Stimulated activated CD4-positive, alpha-beta T cell treated with anti-CD3 and anti-CD28 coated beads, Interleukin-4, amount 100 ng/mL, for 24 hours (primary cell): ENCODE results near the gene COMMD3.
"Not testable (repeated sequence)": the region's sequence is repeated elsewhere in the genome, so short reads cannot be mapped to it uniquely, and the experiment has no call there.

Experiments used
- DNase-seq: peaks from one replicate; pipeline ENCODE4 v3.0.0-alpha.2; 2020

The COMMD3 gene

DNA sequence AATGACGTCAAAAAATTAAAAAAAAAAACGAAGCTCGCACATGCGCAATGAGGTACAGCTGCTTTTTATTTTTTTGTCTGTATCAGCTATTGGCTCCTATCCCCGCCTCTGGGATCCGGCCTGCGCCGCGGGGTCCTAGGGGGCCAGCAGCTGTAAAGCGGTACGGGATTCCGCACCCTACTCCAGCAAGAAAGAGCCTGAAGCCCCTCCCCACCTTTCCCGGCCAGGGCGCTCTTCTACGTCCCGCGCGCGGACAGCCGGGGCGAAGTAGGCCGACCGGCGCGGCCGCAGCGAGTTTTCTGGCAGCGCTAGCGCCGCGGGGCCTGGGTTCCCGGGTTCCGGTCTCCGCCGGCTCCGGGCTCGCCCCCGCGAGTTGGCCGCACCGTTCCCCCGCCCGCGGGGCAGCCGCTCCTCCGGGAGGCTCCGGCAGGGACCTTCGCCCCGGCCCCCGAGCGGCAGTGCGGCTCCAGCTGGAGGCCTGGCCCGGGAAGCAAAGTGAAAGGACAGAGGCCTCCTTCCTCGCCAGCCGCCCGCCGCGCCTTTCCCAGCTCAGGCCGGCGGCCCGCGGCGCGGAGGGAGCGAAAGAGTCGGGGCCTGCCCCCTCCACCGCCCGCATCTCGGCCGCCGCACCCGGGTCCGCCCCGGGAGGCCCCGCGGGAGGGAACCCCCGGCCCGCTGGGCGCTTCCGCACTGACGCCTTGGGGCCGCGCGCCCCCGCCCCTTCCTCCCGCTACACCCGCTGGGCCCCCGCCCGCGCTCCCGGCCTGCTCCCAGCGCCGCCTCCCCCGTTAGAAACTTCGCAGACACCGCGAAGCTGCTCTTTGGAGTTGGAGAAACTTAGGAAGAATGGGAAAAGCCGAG lies 24.4 kb downstream of the COMMD3 start:
- peak; percentile 51 for DNase-seq

DNA sequence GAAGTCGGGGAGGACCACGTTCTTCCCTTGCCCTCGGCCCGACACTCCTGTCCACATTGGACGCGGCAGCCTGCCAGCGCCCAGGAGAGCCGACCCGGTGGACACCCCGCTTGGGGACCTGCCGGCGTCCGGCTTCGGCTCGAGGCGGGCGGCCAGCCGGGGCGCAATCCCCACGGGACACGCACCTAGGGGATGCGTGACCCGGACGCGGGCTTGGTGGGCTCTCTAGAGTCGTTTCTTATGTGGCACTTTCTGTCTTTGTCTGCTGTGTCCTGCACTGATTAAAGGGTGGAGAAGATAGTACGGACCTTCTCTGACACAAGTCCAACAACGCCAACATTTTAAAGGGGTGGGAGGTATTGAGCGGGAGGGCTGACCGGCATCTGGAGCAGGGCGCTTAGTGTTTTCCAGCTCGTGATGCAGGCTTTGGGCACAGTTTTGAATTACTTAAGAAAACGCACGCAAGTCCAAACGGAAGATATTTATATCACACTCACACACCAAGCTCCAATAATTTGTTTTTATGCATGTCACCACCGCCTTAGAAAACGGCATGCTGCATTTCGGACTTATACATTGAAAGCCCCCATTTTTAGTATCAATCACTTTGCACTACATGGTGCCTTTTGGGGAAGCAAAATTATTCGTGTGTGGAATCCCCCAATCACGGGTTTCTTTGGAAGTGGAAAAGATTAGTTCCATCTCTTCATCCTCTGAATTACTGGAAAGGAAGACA lies 25.2 kb downstream of the COMMD3 start:
- no peak for DNase-seq

DNA sequence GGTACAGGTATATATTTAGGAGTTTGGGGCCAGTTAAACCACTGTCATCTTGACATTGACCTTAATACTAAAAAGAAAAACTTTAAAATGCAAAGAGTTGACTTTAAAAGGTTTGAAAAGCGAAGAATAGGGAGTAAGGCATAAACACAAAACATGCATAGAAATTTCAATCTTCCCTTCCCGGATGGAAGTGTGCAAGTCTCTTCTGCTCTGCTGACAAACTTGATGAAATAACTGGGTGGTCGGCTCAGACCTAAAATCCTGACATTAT lies 25.7 kb downstream of the COMMD3 start:
- no peak for DNase-seq

DNA sequence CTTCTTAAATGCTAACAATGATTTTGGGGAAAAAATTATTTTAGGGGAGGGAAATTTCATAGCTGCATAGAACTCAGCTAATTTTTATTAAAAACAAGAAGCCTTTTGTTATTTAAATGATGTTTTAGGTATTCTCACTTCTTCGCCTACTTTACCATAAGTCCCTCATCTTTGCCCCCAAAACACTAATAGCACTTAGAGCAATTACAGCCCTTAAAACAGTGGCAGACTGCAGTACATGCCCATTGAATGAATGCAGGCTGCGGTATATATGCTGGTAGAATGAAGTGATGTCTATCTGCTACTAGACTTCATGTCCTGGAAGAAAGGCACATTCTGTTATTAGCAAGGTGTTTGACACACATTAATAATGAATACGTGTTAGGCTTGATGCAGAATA lies 26.2 kb downstream of the COMMD3 start:
- no peak for DNase-seq

DNA sequence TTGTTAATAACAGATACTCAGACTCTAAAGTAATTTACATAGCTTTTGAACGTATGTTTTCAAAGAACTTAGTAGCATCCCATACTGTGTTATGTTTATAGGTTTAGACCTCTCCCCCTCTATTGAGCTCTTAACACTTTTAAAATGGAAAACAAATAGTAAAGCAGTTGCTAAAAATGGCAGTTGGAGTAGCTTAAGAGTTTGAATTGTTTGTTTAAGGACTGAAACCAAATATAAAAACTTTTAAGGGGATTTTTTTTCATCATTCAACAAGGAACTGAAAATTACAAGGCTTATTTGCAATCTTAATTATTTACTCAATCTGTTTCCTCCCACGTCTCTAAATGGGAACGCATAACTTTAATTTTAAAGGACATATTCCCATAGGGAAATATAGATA lies 27.5 kb downstream of the COMMD3 start:
- DNase-seq = no peak

DNA sequence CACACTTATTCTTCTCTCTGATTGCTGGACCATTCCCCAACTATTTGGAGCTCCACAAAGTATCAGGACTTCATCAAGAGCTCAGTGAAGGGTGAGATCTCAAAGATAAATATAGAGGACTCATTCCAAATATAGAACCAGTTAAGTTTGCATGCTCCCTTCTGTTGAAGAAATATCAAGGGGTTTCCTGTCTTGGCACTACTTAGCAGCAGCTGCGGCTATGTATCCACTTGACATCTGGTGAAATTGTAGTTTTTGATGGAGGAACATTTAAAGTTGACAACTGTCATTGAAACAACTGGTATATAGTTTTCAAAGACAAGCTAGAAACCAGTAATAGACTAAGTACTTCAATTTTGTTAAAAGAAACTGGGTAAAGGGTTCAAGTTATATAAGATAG lies 28.1 kb downstream of the COMMD3 start:
- DNase-seq = no peak

DNA sequence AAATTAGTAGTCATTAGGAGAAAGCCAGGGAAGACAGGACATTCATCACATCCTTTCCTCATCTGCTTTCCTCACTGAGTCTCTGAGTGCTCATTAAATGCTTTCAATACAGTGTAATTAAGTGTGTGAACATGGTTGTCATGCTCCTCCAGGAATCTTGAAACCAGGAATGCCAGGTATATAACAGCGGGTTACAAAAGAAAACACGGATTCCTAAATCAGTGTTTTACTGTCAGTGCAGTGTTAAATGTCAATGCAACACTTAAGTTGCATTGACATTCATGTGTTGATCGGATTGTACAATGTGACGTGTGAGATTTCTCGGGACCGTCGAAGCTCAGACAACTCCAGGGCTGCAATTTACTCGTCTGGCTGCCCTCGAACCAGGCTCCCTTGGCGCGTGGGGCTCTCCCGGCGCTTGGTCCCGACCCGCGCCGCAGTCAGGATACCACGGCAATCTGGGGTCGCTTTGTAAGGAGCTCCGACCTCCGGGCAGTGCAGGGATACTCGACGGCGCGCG lies 28.7 kb downstream of the COMMD3 start:
- no peak for DNase-seq

DNA sequence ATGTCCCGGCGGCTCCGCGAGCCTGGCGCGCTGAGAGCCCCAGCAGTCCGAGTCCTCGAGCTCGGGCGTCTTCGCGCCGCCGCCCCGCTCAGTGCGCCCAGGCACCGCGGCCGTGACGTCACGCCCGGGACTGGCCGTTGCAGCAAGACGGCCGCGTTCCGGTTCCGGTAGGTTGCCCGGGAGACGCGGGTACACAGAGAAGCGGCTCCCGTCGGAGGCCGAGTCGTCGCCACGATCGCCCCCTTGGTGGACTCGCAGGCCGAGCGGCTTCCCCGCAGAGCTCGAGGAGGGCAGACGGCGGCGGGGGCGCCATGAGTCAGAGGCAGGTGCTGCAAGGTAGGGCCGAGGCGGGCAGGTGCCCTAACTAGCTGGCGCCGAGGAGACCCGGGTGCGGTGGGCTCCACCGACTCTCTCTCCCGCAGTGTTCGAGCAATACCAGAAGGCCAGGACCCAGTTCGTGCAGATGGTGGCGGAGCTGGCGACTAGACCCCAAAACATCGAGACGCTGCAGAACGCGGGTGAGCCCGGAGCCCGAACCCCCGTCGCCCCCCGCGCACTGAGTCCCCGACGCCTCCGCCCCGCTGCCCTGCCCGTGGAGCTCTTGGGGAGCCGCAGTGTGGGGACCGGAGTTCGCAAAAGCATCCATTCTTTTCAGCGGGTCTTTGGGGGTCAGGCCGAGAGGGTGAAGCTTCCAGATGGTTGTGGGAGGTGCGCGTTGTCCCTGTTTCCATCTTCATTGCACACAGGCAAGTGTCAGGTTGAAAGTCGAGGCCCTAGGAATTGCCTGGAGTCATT lies 29.3 kb downstream of the COMMD3 start, which contains the start of gene SPAG6:
TSS of gene SPAG6 (plus strand) at position 196 of the 795 bp plus-strand sequence. CDS start at position 312, 116 bp downstream.
- DNase-seq = peak; percentile 27

DNA sequence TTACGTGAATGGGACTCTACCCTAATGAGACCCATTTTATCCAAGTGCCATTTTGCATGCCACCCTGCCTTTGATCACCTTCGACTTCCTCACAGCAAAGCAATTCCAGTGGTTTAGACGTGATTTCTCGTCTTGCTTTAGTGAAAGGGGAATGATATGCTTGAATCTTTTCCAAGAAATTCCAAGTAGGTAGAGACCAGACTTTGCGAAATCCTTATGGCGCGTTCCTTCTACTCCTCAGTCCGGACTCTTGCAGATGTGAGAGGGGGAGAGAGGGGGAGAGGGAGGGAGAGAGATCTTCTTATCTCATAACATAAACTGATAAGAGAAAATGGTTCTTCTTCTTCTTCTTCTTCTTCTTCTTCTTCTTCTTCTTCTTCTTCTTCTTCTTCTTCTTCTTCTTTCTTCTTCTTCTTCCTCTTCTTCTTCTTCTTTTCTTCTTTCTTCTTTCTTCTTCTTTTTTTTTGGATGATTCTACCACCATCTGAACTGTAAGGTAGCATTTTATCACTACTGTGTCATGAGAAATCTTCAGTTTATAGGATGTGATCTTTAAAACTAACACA lies 30.0 kb downstream of the COMMD3 start:
- no peak for DNase-seq

DNA sequence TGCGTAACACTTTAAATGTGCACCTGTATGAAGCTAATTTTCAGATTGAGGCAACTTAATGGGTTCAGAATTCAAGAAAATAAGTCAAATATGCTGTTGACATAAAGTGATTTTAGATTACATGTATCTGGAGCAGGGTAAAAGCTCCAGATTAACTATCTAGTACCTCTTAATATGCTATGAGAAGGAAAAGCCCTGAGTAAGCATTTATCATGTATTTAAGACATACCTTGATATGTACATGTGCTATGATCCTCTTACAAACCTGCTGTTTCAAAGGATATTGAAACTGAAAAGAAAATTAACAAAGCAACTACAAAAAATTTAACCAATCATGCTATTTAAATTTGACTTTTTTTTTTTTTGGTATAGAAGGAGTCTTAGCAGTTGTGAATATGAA lies 33.6 kb downstream of the COMMD3 start:
- DNase-seq = no peak

DNA sequence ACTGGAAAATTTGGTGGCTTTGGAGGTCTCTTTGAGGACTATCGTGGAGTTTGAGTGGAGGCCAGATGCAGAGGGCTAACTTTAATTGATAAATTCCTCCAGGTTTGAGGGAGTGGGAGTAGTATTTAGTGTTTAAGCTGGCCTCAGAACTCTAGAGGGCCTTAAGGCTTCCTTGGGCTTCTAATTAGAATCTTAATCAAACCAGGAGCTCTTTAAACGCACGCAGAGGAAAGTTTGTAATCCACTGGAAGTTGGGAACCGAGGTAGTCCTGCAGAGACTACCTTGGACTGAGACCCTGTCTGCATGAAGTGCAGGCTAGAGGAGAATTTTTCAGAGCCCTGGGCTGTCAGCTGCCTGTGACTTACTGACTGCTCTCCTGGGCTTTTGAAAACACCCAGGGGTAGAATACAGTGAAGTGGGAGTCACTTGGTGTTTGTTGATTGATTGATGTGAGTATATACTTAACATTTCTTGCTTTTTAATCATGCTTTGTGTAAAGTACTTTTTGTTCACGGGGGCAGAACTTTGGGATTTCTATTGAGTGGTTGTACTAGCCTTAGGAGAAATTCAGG lies 35.0 kb downstream of the COMMD3 start:
- DNase-seq = no peak

DNA sequence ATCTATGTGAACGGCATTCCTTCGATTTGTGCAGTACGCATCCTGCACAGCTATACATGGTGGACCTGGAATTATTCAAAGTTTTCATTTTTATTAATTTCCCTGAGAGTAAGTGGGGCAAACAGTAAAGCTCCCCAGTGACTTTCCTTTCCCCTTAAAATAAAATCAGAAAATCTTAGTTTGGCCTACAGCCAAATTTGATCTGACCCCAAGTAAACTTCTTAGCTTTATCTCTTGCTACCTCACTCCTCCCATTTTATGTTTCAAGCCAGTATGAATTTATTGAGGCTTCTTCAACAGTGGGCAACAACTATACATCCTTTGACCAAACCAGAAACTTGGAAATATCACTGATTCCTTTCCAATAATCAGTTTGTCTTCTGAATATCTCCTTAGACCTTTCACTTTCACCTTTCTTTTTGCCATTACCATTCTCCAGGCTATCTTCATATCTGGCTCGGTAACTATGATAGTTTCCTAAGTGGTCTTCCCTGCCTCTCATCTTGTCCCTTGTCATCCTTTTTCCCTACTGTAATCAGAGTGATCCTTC lies 40.2 kb downstream of the COMMD3 start:
- no peak for DNase-seq

DNA sequence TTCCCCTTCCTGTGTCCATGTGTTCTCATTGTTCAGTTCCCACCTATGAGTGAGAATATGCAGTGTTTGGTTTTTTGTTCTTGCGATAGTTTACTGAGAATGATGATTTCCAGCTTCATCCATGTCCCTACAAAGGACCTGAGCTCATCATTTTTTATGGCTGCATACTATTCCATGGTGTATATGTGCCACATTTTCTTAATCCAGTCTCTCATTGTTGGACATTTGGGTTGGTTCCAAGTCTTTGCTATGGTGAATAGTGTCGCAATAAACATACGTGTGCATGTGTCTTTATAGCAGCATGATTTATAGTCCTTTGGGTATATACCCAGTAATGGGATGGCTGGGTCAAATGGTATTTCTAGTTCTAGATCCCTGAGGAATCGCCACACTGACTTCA lies 41.6 kb downstream of the COMMD3 start:
- DNase-seq = not testable (repeated sequence)

DNA sequence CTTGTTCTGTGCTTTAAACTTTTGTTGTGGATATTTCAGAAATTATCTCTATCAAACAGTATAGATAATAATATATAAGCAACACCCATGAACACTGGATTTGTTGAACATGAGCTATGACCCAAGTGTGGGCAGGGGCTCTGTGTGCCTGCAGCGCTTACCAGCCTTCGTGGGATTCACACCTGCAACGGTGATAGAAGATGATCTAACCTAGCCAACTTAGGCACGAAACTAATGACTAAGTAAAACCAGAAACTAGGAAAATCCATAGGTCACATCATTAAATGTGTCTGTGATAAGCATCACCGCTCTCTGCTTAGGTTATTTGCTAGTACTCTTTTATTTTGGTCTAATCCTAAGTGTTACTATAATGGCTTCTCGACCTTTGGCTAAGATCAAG lies 47.1 kb downstream of the COMMD3 start:
- DNase-seq = no peak

DNA sequence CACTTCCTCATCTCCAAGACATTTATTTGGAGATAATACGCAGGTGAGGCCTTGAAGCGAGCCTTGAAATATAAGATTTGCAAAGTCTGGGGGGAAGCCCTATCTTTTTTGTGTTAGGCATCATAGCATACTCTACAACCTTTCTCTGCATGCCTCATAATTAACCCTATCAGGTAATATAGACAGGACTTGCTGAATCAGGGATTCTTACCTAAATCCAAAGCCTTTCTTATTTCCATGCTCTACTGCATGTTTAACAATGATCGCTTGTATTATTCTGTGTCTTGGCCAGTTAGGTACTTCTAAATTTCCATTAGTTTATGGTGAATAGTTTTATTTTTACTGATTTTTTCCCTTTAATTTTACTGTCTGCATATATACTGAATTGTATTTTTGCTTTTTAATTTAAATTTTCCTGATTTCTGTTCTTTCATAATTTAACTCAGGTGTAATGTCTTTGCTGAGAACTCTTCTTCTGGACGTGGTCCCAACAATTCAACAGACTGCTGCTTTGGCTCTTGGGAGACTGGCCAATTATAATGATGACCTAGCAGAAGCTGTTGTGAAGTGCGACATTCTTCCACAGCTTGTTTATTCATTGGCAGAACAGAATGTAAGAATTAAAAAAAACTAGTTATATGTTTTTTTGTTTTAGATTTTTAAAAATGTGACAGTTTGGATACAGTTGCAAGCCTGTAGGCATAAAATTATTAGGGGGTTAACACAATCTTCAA lies 48.4 kb downstream of the COMMD3 start:
- DNase-seq = no peak

DNA sequence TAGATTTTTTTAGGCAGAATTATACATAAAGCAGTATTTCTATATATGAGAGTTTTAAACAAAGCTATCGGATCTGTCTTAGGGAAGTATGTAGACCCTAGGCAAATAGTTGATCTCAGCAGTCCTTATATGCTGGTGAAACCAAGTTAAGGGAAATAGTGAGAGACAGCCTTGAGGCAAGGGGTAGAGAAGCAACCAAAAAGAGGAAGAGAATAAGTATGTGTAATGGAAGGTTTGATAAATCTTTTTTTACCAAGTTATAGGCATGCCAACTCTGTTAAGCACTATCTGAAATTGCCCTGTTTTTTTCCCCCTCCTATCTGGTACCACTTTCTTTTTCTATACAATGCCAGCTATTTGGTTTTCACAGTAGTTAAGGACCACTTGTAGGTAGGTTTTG lies 49.0 kb downstream of the COMMD3 start:
- no peak for DNase-seq

DNA sequence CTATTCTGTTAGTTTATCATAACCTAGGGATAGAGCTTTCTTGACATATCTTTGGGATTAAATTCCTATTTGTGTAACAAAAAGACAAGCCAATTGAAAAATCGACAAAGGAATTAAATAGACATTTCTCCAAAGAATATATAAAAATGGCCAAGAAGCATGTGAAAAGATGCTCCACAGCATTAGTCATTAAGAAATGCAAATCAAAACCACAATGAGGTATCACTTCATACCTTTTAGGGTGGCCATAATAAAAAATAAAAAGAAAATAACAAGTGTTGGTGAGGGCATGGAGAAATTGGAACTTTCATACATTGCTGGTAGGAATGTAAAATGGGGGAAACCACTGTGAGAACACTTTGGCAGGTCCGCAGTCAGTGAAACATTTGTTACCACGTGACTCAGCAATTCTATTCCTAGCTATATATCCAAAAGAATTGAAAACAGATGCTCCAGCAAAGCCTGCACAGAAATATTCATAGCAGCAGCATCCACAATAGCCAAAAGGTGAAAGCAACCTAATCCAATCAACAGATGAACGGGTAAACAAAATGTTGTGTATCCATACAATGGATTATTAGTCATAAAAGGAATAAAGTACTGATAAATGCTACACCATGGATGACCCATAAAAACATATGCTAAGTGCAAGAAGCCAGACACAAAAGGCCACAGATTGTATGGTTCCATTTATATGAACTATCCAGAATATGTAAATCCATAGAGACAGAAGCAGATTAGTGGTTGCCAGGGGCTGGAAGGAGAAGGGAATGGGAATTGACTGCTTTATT lies 49.7 kb downstream of the COMMD3 start:
- no peak for DNase-seq

DNA sequence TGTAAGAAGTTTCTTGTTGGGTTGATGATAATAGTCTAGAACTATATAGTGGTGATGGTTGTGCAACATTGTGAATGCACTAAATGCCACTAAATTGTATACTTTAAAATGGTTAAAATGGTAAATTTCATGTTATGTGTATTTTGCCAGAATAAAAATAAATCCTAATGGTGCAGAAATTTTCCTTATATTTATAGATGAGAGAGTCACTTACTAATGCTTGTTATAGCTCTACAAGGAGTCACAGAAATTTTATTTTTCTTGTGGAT lies 50.2 kb downstream of the COMMD3 start:
- DNase-seq = no peak

DNA sequence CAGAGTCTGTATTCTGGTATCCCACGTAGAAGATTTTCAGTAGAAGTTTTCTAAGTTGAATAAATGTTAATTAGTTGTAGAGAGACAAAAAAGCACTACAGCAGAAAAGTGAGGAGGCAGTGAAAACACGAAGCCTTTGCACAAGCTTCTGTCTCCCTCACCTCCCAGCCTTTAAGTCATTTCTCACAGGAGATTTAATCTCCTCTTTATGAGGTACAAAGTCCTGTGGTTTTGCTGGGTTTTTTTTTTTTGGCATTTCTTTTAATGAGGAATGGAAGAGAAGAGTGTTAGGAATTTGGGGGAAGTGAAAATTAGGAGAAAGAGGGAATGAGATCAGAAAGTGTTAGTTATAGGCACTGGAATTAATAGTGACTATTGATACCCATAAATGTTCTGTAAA lies 50.6 kb downstream of the COMMD3 start:
- DNase-seq = no peak

DNA sequence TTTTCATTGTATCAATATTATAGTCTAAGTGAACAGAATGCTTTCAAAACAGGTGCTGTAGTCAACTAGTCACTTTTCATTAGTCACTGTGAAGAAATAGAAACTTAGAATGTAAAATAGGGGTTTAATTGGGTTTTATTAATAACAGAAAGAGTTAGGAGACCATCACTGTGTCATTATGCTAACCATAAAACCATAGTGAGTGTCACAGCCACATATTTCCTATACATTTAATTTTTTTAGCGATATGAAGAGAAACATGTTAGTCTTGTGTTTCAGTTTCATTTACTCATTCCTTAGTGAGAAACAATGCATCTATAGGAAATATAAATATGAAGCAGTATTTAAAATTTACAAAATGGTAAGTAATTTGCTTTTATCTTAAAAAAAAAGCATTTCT lies 51.3 kb downstream of the COMMD3 start:
- no peak for DNase-seq

DNA sequence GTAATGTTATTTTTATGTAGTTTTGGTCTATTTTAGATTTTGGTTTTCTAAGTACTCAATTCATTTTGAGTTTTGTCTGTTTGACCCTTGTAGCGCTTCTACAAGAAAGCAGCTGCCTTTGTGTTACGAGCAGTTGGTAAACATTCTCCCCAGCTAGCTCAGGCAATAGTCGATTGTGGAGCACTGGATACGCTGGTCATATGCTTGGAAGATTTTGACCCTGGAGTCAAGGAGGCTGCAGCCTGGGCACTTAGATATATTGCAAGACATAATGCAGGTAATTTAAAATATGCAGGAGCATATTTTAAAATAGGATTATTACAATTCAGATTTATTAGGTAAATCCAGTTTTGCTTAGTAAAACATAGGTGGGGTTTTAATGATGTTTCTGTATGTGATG lies 52.2 kb downstream of the COMMD3 start:
- DNase-seq = no peak
